ENCODE data around the gene MED26. TPM values are rescaled to one million over a fixed set of nuclear protein-coding genes. Genes with fewer than 3 reads are reported as not detected.

The MED26 gene
- total and polyA plus RNA-seq, 2 of the 13 experiments (the other 11 are each of a cell fraction or from before 2014, with no cell fraction given) = 3.5 to 3.8 TPM

DNA sequence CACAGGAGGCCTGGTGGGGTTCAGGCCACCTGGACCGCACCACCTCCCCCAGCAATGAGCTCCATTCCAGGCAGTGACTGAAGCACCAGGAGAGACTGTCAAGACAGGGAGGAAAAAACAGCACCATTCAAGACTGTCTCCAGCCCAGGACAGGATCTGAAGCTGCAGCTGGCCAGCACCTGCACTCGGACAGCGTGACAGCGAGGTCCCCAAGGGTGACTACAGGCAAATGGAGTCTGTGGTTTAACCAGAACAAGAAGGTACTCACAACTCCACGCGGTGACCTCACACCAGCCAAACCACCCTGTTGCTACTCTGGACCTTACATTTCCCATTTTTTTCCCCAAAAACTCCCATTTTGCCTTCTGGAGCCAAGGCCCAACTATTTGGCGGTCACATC is 9.8 kb downstream of the MED26 start:
- Histone ChIP-seq H3K27ac (ENCODE audit: extremely low read length, insufficient read depth, low read length) (no peak overlapping the region), H3K9me3 (ENCODE audit: low read length) (no peaks in the 10 kb centered on the region), H3K36me3 (replicated peaks in 1 of 2; ENCODE audit: control insufficient read depth in 1 of 2, insufficient read depth in 2 of 2, low read length in 2 of 2) (peaks cover 0 to 4% of the 10 kb centered on the region in 2 experiments; a peak in 2 of 5 replicates), H3K9ac (ENCODE audit: insufficient read depth, low read depth, low read length) (no peak overlapping the region), H2AFZ (ENCODE audit: low read length) (no peak overlapping the region), H3K4me2 (ENCODE audit: low read depth, low read length) (no peak overlapping the region), H3K79me2 (ENCODE audit: insufficient read depth, low read length) (peaks cover 96% of the 10 kb centered on the region), H4K20me1 (ENCODE audit: insufficient read depth, low read length) (peaks cover 14% of the 10 kb centered on the region), H3K27me3 (ENCODE audit: control insufficient read depth in 1 of 2, insufficient read depth in 2 of 2, low read length in 2 of 2) (no peaks in the 10 kb centered on the region), H3K4me3 (replicated peaks in 1 of 3; ENCODE audit: insufficient read depth in 1 of 3, low read depth in 2 of 3, low read length in 3 of 3) (no peak overlapping the region), H3K4me1 (ENCODE audit: insufficient read depth, low read length) (peaks cover 18% of the 10 kb centered on the region)
- no peak for FAIRE-seq
- no TSS peak for BruUV-seq (replicated peaks)
- WGBS (ENCODE audit: low lambda C conversion rate) = 98% methylated on average over 6 of the region's 7 CpGs
- no peak for DNase-seq (ENCODE audit: low spot score)
- ChIA-PET CTCF (ENCODE audit: low intra/inter-chr PET ratio, low total read pairs) (no interaction called here), POLR2A (interaction anchor here (1.8 kb wide), 1 partner anchor 46 kb away, joined by 4 read pairs; the partner anchor contains the start of gene SLC35E1)
- ATAC-seq = no peak
- TF ChIP-seq RORA (CRISPR knock-in tag; IDR thresholded peaks at IDR 0.05) = no peak
- TF ChIP-seq ZNF891 (CRISPR knock-in tag; IDR thresholded peaks at IDR 0.05) = 0 out of 2 replicates have a peak, but pooled peaks have one; percentile 21
- intact Hi-C loops (cut with micrococcal nuclease; ENCODE audit: unreplicated experiment) (no loop called here), in situ Hi-C loops (cut with HindIII; ENCODE audit: extremely low pct_ligation_motif_present, low pct_unique_long_range_greater_than_20kb) (no loop called here)

DNA sequence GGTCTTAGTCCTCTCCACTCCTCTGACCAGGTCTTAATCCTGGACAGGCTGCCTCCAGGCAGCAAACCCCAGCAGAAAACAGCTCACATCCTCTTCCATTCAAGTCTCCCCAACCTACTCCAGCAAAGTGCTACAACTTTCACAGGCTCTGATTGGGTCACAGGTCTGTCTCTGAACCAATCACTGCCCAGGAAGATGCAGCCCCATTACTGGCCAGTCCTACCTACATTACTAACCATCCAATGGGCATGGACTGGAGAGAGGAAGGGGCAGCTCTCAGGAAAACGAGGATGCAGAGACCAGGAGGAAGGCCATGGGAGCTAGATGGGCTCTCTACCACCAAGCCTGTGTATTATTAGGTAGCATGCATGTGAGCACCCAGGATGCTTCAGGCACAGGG is 12.2 kb downstream of the MED26 start:
- no peak for TF ChIP-seq PRMT3 (CRISPR knock-in tag; IDR thresholded peaks at IDR 0.05; ENCODE audit: borderline replicate concordance, low read depth)
- TF ChIP-seq HDAC6 (IDR thresholded peaks at IDR 0.05; ENCODE audit: low read depth, low read length) = no peak
- no peak overlapping the region for H3K4me3 ChIP-seq (replicated peaks in 1 of 3; ENCODE audit: insufficient read depth in 1 of 3, low read depth in 2 of 3, low read length in 3 of 3)
- no peak for FAIRE-seq
- H3K27me3 ChIP-seq (ENCODE audit: control insufficient read depth in 1 of 2, insufficient read depth in 2 of 2, low read length in 2 of 2) = no peaks in the 10 kb centered on the region
- H3K36me3 ChIP-seq (replicated peaks in 1 of 2; ENCODE audit: control insufficient read depth in 1 of 2, insufficient read depth in 2 of 2, low read length in 2 of 2) = no peaks in the 10 kb centered on the region; a peak in 1 of 5 replicates
- no peak for ATAC-seq
- peaks cover 94% of the 10 kb centered on the region for H3K79me2 ChIP-seq (ENCODE audit: insufficient read depth, low read length)
- intact Hi-C loops (cut with micrococcal nuclease; ENCODE audit: unreplicated experiment) (no loop called here), in situ Hi-C loops (cut with HindIII; ENCODE audit: extremely low pct_ligation_motif_present, low pct_unique_long_range_greater_than_20kb) (no loop called here)
- H3K4me1 ChIP-seq (ENCODE audit: insufficient read depth, low read length) = peaks cover 6% of the 10 kb centered on the region
- no peak overlapping the region for H3K9ac ChIP-seq (ENCODE audit: insufficient read depth, low read depth, low read length)
- peaks cover 14% of the 10 kb centered on the region for H4K20me1 ChIP-seq (ENCODE audit: insufficient read depth, low read length)
- no peak overlapping the region for H3K4me2 ChIP-seq (ENCODE audit: low read depth, low read length)
- WGBS (ENCODE audit: low lambda C conversion rate) = 100% methylated on average over 1 of the region's 1 CpG
- ChIA-PET POLR2A (no interaction called here), CTCF (ENCODE audit: low intra/inter-chr PET ratio, low total read pairs) (no interaction called here)
- DNase-seq (ENCODE audit: low spot score) = no peak
- H2AFZ ChIP-seq (ENCODE audit: low read length) = no peak overlapping the region
- H3K9me3 ChIP-seq (ENCODE audit: low read length) = no peaks in the 10 kb centered on the region
- H3K27ac ChIP-seq (ENCODE audit: extremely low read length, insufficient read depth, low read length) = no peak overlapping the region
- BruUV-seq (replicated peaks) = no TSS peak
